Measurements from ENCODE around the gene CNN2.

Gene CNN2

GRCh38 chr19:1025960-1026782 lies at the start of gene CNN2:
Gene CNN2 (plus strand): TSS chr19:1026608. CDS start chr19:1026662, 54 bp downstream.
- DNase-seq (ENCODE audit: low read depth, low spot score) = no peak

- no peak for DNase-seq (ENCODE audit: low read depth, low spot score)
Measured at GRCh38 chr19:977058-977464, 49.3 kb upstream of the CNN2 start.

- no peak for DNase-seq (ENCODE audit: low read depth, low spot score)
Measured at GRCh38 chr19:979318-979741, 47.1 kb upstream of the CNN2 start.

- no peak for DNase-seq (ENCODE audit: low read depth, low spot score)
Measured at GRCh38 chr19:980133-980998, 46.0 kb upstream of the CNN2 start.

- peak; percentile 45 for DNase-seq (ENCODE audit: low read depth, low spot score)
Measured at GRCh38 chr19:982567-983170, 43.7 kb upstream of the CNN2 start.

GRCh38 chr19:984165-984967 lies 42.0 kb upstream of the CNN2 start, which contains the start of gene WDR18:
Gene WDR18 (plus strand): TSS chr19:984345. CDS start chr19:984354, 9 bp downstream.
- DNase-seq (ENCODE audit: low read depth, low spot score) = peak; percentile 77

- DNase-seq (ENCODE audit: low read depth, low spot score) = no peak
Measured at GRCh38 chr19:986083-986482, 40.3 kb upstream of the CNN2 start.

GRCh38 chr19:988081-988480 lies 38.3 kb upstream of the CNN2 start:
- no peak for DNase-seq (ENCODE audit: low read depth, low spot score)

GRCh38 chr19:988510-988909 lies 37.9 kb upstream of the CNN2 start:
- no peak for DNase-seq (ENCODE audit: low read depth, low spot score)

GRCh38 chr19:989381-990081 lies 36.9 kb upstream of the CNN2 start:
- DNase-seq (ENCODE audit: low read depth, low spot score) = no peak

GRCh38 chr19:990119-990571 lies 36.3 kb upstream of the CNN2 start:
- DNase-seq (ENCODE audit: low read depth, low spot score) = no peak

GRCh38 chr19:990746-991145 lies 35.7 kb upstream of the CNN2 start:
- no peak for DNase-seq (ENCODE audit: low read depth, low spot score)

GRCh38 chr19:991174-991931 lies 35.1 kb upstream of the CNN2 start:
- DNase-seq (ENCODE audit: low read depth, low spot score) = peak; percentile 41

- DNase-seq (ENCODE audit: low read depth, low spot score) = no peak
Measured at GRCh38 chr19:991932-992669, 34.3 kb upstream of the CNN2 start.

- DNase-seq (ENCODE audit: low read depth, low spot score) = no peak
Measured at GRCh38 chr19:992670-993055, 33.7 kb upstream of the CNN2 start.

GRCh38 chr19:993361-993830 lies 33.0 kb upstream of the CNN2 start:
- no peak for DNase-seq (ENCODE audit: low read depth, low spot score)

- DNase-seq (ENCODE audit: low read depth, low spot score) = no peak
Measured at GRCh38 chr19:993831-994393, 32.5 kb upstream of the CNN2 start.

- DNase-seq (ENCODE audit: low read depth, low spot score) = no peak
Measured at GRCh38 chr19:994516-994915, 31.9 kb upstream of the CNN2 start.
